Measurements from ENCODE around the gene ATXN7L1.

DNA sequence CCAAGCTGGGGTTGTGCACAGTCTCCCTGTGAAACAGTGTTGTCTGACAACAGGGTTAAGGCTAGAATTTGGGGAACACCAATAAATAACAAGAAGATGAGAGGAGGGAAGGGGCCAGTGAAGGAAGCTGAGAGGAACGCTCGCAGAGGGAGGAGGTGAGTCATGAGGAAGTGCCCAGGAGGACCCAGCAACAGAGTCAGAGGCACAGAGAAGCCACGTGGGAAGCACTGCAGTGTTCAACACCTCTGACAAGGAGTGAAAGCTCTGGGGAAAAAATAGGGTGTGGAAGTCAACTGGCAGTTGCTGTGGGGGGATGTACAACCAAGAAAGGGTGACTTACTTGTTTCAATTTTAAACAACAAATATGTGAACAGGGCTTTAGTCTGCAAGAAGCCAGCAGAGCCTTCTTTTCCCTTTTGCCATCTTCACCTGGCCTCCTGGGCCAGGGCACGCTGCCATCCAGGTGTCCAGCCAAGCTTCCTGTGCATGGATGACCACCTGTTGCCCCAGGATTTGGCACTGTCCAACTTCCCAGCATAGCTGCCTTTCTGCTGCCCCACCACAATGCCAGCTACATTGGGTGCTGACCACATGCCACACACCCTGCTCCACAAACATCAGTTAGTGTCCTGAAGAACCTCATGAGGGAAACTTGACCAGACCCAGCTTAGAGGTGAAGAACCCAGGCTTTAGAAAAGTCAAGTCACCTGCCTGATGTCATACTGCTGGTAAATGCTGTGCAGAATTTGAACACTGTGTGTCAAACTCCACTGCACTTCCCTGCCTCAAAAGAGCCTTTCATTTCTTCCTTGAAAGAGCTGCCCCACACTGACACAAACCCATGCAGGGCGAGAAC lies 69.6 kb downstream of the ATXN7L1 start:
- TF ChIP-seq TAF1 (IDR thresholded peaks at IDR 0.05; ENCODE audit: borderline replicate concordance, low read depth, low read length), result no peak
- TF ChIP-seq CTCF (IDR thresholded peaks at IDR 0.05), result no peak
- TF ChIP-seq RFX5 (IDR thresholded peaks at IDR 0.05; ENCODE audit: low read length), result no peak
- no peak for TF ChIP-seq GABPA (IDR thresholded peaks at IDR 0.05; ENCODE audit: low read depth)
- TF ChIP-seq YY1 (IDR thresholded peaks at IDR 0.05; ENCODE audit: low read depth), result no peak
- no peak for TF ChIP-seq POLR2AphosphoS5 (IDR thresholded peaks at IDR 0.05; ENCODE audit: low read depth, low read length)
- no peak for TF ChIP-seq MEF2A (IDR thresholded peaks at IDR 0.05; ENCODE audit: borderline replicate concordance, low read depth)
- TF ChIP-seq MAX (IDR thresholded peaks at IDR 0.05; ENCODE audit: low read depth), result peak; percentile 98
- TF ChIP-seq, protein P1, sequence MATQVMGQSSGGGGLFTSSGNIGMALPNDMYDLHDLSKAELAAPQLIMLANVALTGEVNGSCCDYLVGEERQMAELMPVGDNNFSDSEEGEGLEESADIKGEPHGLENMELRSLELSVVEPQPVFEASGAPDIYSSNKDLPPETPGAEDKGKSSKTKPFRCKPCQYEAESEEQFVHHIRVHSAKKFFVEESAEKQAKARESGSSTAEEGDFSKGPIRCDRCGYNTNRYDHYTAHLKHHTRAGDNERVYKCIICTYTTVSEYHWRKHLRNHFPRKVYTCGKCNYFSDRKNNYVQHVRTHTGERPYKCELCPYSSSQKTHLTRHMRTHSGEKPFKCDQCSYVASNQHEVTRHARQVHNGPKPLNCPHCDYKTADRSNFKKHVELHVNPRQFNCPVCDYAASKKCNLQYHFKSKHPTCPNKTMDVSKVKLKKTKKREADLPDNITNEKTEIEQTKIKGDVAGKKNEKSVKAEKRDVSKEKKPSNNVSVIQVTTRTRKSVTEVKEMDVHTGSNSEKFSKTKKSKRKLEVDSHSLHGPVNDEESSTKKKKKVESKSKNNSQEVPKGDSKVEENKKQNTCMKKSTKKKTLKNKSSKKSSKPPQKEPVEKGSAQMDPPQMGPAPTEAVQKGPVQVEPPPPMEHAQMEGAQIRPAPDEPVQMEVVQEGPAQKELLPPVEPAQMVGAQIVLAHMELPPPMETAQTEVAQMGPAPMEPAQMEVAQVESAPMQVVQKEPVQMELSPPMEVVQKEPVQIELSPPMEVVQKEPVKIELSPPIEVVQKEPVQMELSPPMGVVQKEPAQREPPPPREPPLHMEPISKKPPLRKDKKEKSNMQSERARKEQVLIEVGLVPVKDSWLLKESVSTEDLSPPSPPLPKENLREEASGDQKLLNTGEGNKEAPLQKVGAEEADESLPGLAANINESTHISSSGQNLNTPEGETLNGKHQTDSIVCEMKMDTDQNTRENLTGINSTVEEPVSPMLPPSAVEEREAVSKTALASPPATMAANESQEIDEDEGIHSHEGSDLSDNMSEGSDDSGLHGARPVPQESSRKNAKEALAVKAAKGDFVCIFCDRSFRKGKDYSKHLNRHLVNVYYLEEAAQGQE (IDR thresholded peaks at IDR 0.05; ENCODE audit: low read depth, low read length), result no peak
- peak; percentile 60 for TF ChIP-seq JUND (IDR thresholded peaks at IDR 0.05)
- no peak for TF ChIP-seq NRF1 (IDR thresholded peaks at IDR 0.05; ENCODE audit: low read depth, low read length)
- no peak for TF ChIP-seq EP300 (IDR thresholded peaks at IDR 0.05; ENCODE audit: borderline replicate concordance in 1 of 2, low read depth in 1 of 2, low read length in 1 of 2)
- TF ChIP-seq, protein P2, sequence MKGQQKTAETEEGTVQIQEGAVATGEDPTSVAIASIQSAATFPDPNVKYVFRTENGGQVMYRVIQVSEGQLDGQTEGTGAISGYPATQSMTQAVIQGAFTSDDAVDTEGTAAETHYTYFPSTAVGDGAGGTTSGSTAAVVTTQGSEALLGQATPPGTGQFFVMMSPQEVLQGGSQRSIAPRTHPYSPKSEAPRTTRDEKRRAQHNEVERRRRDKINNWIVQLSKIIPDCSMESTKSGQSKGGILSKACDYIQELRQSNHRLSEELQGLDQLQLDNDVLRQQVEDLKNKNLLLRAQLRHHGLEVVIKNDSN (IDR thresholded peaks at IDR 0.05; ENCODE audit: borderline replicate concordance, low read depth), result peak; percentile 52; the same call in 1 of the 2 replicates

Data from SK-N-SH (cell line).